WTC11 (cell line): Measurements from ENCODE around the gene ENO2. TPM values are rescaled to one million over a fixed set of nuclear protein-coding genes. Genes with fewer than 3 reads are reported as not detected.

ENCODE experiments used
- ATAC-seq: fragments of 200-7000 bp; cut with Tn5 transposase; 2 replicates; pipeline ENCODE4 v1.10.0; 2021; ENCODE audit warnings: mild to moderate bottlenecking, moderate library complexity
- CTCF ChIA-PET: fragments of 300-600 bp; sonication (Branson Sonifier 250); formaldehyde crosslinking; loops from one replicate; lab custom pipeline; 2021; ENCODE audit warnings: antibody characterized with exemption; lab: Charles Lee
- POLR2A ChIA-PET: fragments of 350-600 bp; sonication (Branson Sonifier 250); formaldehyde crosslinking; loops from one replicate; lab custom pipeline; 2021; ENCODE audit warnings: antibody characterized with exemption; lab: Charles Lee
- DNase-seq: peaks from one replicate; pipeline ENCODE4 v3.0.0; 2021; ENCODE audit warnings: low spot score
- H3K27ac Mint-ChIP-seq: 2 replicates; pipeline ENCODE4 v1.8.0; 2021; ENCODE audit warnings: mixed read lengths
- H3K27me3 Mint-ChIP-seq: 2 replicates; pipeline ENCODE4 v1.8.0; 2021; ENCODE audit warnings: low read depth, mild to moderate bottlenecking, moderate library complexity, mixed read lengths
- H3K36me3 Mint-ChIP-seq: 2 replicates; pipeline ENCODE4 v1.8.0; 2021; ENCODE audit warnings: mixed read lengths
- H3K4me1 Mint-ChIP-seq: 2 replicates; pipeline ENCODE4 v1.8.0; 2022; ENCODE audit warnings: mixed read lengths
- H3K4me3 Mint-ChIP-seq: 2 replicates; pipeline ENCODE4 v1.8.0; 2021; ENCODE audit warnings: mild to moderate bottlenecking, moderate library complexity, mixed read lengths
- H3K9me3 Mint-ChIP-seq: 2 replicates; pipeline ENCODE4 v1.8.0; 2021; ENCODE audit warnings: mixed read lengths
- ETV6 ChIP-seq: sonication (generic); formaldehyde crosslinking; IDR thresholded peaks from 2 replicates; pipeline ENCODE4 v1.8.1; 2022; ENCODE audit warnings: mild to moderate bottlenecking, missing genetic modification reagents
- FOXJ3 ChIP-seq: sonication (generic); formaldehyde crosslinking; IDR thresholded peaks from 2 replicates; pipeline ENCODE4 v1.9.0; 2021; ENCODE audit warnings: missing genetic modification reagents, mild to moderate bottlenecking, borderline replicate concordance
- GABPB1 ChIP-seq: sonication (generic); formaldehyde crosslinking; IDR thresholded peaks from 2 replicates; pipeline ENCODE4 v1.8.1; 2023; ENCODE audit warnings: mild to moderate bottlenecking, missing genetic modification reagents
- JAZF1 ChIP-seq: fragments of 250-450 bp; sonication (Bioruptor Pico); IDR thresholded peaks from 2 replicates; pipeline ENCODE4 v1.9.0; 2021; ENCODE audit warnings: moderate library complexity, mild to moderate bottlenecking, inconsistent platforms
- JUN ChIP-seq: sonication (generic); formaldehyde crosslinking; IDR thresholded peaks from 2 replicates; pipeline ENCODE4 v1.8.0; 2023; ENCODE audit warnings: mild to moderate bottlenecking, missing genetic modification reagents
- KAT7 ChIP-seq: sonication (generic); formaldehyde crosslinking; IDR thresholded peaks from 2 replicates; pipeline ENCODE4 v1.8.1; 2023; ENCODE audit warnings: missing genetic modification reagents, mild to moderate bottlenecking, borderline replicate concordance
- NFATC4 ChIP-seq: fragments of 250-450 bp; sonication (Bioruptor Pico); IDR thresholded peaks from 2 replicates; pipeline ENCODE4 v1.9.0; 2021; ENCODE audit warnings: mild to moderate bottlenecking
- NFYB ChIP-seq: sonication (generic); formaldehyde crosslinking; conservative IDR thresholded peaks from 2 replicates; pipeline ENCODE4 v1.8.0; 2022; ENCODE audit warnings: low read depth, missing genetic modification reagents
- NR1H2 ChIP-seq: sonication (generic); formaldehyde crosslinking; IDR thresholded peaks from 2 replicates; pipeline ENCODE4 v1.9.0; 2021; ENCODE audit warnings: mild to moderate bottlenecking, moderate library complexity, missing genetic modification reagents
- NR2C2 ChIP-seq: sonication (generic); formaldehyde crosslinking; IDR thresholded peaks from 2 replicates; pipeline ENCODE4 v1.8.0; 2022; ENCODE audit warnings: mild to moderate bottlenecking, missing genetic modification reagents
- OVOL2 ChIP-seq: fragments of 250-450 bp; sonication (Bioruptor Pico); IDR thresholded peaks from 2 replicates; pipeline ENCODE4 v1.9.0; 2021; ENCODE audit warnings: mild to moderate bottlenecking, borderline replicate concordance
- RORB ChIP-seq: fragments of 250-450 bp; sonication (Bioruptor Pico); IDR thresholded peaks from 2 replicates; pipeline ENCODE4 v1.9.0; 2021; ENCODE audit warnings: mild to moderate bottlenecking
- SMAD3 ChIP-seq: sonication (generic); formaldehyde crosslinking; IDR thresholded peaks from 2 replicates; pipeline ENCODE4 v1.8.0; 2022; ENCODE audit warnings: missing genetic modification reagents, mild to moderate bottlenecking, borderline replicate concordance
- ZNF416 ChIP-seq: fragments of 250-450 bp; sonication (Bioruptor Pico); IDR thresholded peaks from 2 replicates; pipeline ENCODE4 v1.9.0; 2021; ENCODE audit warnings: mild to moderate bottlenecking, inconsistent platforms
- ZNF423 ChIP-seq: fragments of 250-450 bp; sonication (Bioruptor Pico); IDR thresholded peaks from 2 replicates; pipeline ENCODE4 v2.1.2; 2022; ENCODE audit warnings: mild to moderate bottlenecking, moderate library complexity
- total RNA-seq: library from RNA; stranded (reverse); gene quantifications from 3 replicates; pipeline ENCODE4 v1.2.3, GENCODE V29; 2021
- TF ChIP-seq, protein P1 (sequence below): fragments of 250-450 bp; sonication (Bioruptor Pico); IDR thresholded peaks from 2 replicates; pipeline ENCODE4 v1.9.0; 2021; ENCODE audit warnings: mild to moderate bottlenecking
- TF ChIP-seq, protein P2 (sequence below): fragments of 250-450 bp; sonication (Bioruptor Pico); IDR thresholded peaks from 2 replicates; pipeline ENCODE4 v1.9.0; 2021; ENCODE audit warnings: mild to moderate bottlenecking
- TF ChIP-seq, protein P3 (sequence below): fragments of 250-450 bp; sonication (Bioruptor Pico); IDR thresholded peaks from 2 replicates; pipeline ENCODE4 v1.8.0; 2021; ENCODE audit warnings: mild to moderate bottlenecking
- TF ChIP-seq, protein P4 (sequence below): sonication (generic); formaldehyde crosslinking; IDR thresholded peaks from 2 replicates; pipeline ENCODE4 v1.8.0; 2022; ENCODE audit warnings: mild to moderate bottlenecking, missing genetic modification reagents
- TF ChIP-seq, protein P5 (sequence below): sonication (generic); formaldehyde crosslinking; IDR thresholded peaks from 2 replicates; pipeline ENCODE4 v1.8.1; 2023; ENCODE audit warnings: mild to moderate bottlenecking, missing genetic modification reagents, moderate library complexity
- TF ChIP-seq, protein P6 (sequence below): sonication (generic); formaldehyde crosslinking; conservative IDR thresholded peaks from 2 replicates; pipeline ENCODE4 v1.8.1; 2023; ENCODE audit warnings: mild to moderate bottlenecking, low read depth, missing genetic modification reagents, moderate library complexity
- TF ChIP-seq, protein P7 (sequence below): sonication (generic); formaldehyde crosslinking; IDR thresholded peaks from 2 replicates; pipeline ENCODE4 v1.8.0; 2023; ENCODE audit warnings: missing genetic modification reagents

Gene ENO2
- total RNA-seq, 1 experiment from 2014 or later, result 118 TPM

DNA sequence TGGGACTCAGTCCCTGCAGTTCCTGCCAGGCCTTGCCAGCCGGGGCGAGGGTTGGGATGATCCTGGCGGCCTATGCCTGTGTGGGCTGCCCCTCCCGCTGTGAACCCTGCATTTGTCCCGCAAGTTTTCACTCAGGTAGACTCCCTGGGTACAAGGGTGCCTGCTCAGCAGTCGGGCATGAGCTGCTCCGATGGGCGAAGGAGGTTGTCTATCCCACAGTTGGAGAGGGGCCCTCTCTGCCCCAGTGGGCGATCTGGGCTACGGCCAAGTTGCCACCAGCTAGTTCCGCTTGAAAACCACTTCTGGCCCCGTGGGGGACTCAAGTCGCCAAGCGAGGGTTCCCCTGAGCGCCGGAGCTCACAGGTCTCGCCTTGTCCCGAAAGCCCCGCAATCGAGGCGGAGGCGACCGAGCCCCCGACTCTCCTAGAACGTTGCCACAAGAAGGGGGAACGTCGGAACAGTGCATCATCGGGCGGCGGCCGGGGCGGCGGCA lies 47.4 kb upstream of the ENO2 start:
- Mint-ChIP-seq H3K27ac (peak overlapping the region; percentile 68; the same call in 1 of the 2 replicates), H3K4me1 (peaks cover 57% of the 10 kb centered on the region), H3K9me3 (no peaks in the 10 kb centered on the region), H3K4me3 (peak overlapping the region; percentile 89), H3K36me3 (peaks cover 68% of the 10 kb centered on the region), H3K27me3 (no peaks in the 10 kb centered on the region)
- ATAC-seq (peak; percentile 2), DNase-seq (peak; percentile 32)
- TF ChIP-seq SMAD3 (CRISPR knock-in tag), result no peak
- TF ChIP-seq, protein P1, sequence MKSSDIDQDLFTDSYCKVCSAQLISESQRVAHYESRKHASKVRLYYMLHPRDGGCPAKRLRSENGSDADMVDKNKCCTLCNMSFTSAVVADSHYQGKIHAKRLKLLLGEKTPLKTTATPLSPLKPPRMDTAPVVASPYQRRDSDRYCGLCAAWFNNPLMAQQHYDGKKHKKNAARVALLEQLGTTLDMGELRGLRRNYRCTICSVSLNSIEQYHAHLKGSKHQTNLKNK (CRISPR knock-in tag), result no peak
- peak; percentile 76; the same call in 1 of the 2 replicates for TF ChIP-seq NFATC4 (CRISPR knock-in tag)
- TF ChIP-seq ETV6, result peak; percentile 40; the same call in 1 of the 2 replicates
- TF ChIP-seq, protein P2, sequence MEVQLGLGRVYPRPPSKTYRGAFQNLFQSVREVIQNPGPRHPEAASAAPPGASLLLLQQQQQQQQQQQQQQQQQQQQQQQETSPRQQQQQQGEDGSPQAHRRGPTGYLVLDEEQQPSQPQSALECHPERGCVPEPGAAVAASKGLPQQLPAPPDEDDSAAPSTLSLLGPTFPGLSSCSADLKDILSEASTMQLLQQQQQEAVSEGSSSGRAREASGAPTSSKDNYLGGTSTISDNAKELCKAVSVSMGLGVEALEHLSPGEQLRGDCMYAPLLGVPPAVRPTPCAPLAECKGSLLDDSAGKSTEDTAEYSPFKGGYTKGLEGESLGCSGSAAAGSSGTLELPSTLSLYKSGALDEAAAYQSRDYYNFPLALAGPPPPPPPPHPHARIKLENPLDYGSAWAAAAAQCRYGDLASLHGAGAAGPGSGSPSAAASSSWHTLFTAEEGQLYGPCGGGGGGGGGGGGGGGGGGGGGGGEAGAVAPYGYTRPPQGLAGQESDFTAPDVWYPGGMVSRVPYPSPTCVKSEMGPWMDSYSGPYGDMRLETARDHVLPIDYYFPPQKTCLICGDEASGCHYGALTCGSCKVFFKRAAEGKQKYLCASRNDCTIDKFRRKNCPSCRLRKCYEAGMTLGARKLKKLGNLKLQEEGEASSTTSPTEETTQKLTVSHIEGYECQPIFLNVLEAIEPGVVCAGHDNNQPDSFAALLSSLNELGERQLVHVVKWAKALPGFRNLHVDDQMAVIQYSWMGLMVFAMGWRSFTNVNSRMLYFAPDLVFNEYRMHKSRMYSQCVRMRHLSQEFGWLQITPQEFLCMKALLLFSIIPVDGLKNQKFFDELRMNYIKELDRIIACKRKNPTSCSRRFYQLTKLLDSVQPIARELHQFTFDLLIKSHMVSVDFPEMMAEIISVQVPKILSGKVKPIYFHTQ (CRISPR knock-in tag), result peak; percentile 31; the same call in 1 of the 2 replicates
- TF ChIP-seq NR2C2 (CRISPR knock-in tag), result no peak
- TF ChIP-seq KAT7 (CRISPR knock-in tag), result 0 out of 2 replicates have a peak, but pooled peaks have one; percentile 20
- CTCF ChIA-PET, result interaction anchor here (0.6 to 8.5 kb wide), 9 partner anchors 14 to 183 kb away, joined by 3 to 181 read pairs (median 5); partner anchors contain the start of genes CDCA3, MLF2, RNU7-1 and USP5
- POLR2A ChIA-PET, result interaction anchor here (0.7 to 4.3 kb wide), 8 partner anchors 15 to 97 kb away, joined by 3 to 33 read pairs (median 3); partner anchors contain the start of genes C12orf57, CDCA3, ENO2 and RNU7-1

DNA sequence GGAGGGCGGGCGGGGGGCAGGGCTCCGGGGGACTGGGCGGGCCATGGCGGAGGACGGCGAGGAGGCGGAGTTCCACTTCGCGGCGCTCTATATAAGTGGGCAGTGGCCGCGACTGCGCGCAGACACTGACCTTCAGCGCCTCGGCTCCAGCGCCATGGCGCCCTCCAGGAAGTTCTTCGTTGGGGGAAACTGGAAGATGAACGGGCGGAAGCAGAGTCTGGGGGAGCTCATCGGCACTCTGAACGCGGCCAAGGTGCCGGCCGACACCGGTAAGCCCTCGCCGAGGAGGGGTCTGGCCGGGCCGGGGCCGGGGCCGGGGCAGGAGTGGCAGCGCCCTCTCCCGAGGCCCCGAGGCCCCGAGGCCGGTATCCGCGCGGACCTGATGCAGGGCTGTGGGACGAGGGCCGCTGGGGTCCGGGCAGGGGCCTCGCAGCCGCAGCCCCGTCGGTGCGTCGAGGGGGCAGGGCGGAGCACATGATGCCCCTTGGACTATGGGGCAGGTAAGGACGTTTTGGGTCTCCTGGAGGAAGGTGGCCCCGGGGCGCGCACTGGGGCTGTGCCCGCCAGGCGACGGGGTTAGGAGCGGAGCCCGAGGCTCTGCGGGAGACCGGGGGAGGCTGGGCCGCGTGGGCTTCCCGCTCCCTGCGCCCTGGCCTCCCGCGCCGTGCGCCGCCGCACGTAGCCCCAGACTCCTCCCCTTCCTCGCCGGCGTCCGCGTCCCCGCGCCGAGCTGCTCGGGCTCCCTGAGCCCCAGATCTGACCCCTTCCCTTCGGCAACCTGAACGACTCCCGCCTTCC lies 46.8 kb upstream of the ENO2 start, which contains the start of gene TPI1:
TSS of gene TPI1 (plus strand) at position 119 of the 798 bp plus-strand sequence. CDS start at position 155, 36 bp downstream.
- H3K9me3 Mint-ChIP-seq, result no peaks in the 10 kb centered on the region
- POLR2A ChIA-PET, result interaction anchor here (1.0 to 4.3 kb wide), 11 partner anchors 16 to 114 kb away, joined by 3 to 33 read pairs (median 4); partner anchors contain the start of genes ATN1, C12orf57, CDCA3 and ENO2
- H3K36me3 Mint-ChIP-seq, result peaks cover 64% of the 10 kb centered on the region
- H3K27me3 Mint-ChIP-seq, result no peaks in the 10 kb centered on the region
- H3K4me3 Mint-ChIP-seq, result peak within 1 kb of the TSS; percentile 89
- CTCF ChIA-PET, result interaction anchor here (0.6 to 8.5 kb wide), 13 partner anchors 15 to 238 kb away, joined by 3 to 181 read pairs (median 5); partner anchors contain the start of genes C12orf57, CDCA3, MLF2 and RNU7-1
- H3K4me1 Mint-ChIP-seq, result peaks cover 60% of the 10 kb centered on the region
- peak; percentile 63 for ATAC-seq
- H3K27ac Mint-ChIP-seq, result peak within 1 kb of the TSS; percentile 87
- peak; percentile 79 for DNase-seq
- TF ChIP-seq NFYB (CRISPR knock-in tag), result no peak
- 0 out of 2 replicates have a peak, but pooled peaks have one; percentile 9 for TF ChIP-seq GABPB1 (CRISPR knock-in tag)
- TF ChIP-seq, protein P3, sequence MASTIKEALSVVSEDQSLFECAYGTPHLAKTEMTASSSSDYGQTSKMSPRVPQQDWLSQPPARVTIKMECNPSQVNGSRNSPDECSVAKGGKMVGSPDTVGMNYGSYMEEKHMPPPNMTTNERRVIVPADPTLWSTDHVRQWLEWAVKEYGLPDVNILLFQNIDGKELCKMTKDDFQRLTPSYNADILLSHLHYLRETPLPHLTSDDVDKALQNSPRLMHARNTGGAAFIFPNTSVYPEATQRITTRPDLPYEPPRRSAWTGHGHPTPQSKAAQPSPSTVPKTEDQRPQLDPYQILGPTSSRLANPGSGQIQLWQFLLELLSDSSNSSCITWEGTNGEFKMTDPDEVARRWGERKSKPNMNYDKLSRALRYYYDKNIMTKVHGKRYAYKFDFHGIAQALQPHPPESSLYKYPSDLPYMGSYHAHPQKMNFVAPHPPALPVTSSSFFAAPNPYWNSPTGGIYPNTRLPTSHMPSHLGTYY (CRISPR knock-in tag), result 0 out of 2 replicates have a peak, but pooled peaks have one; percentile 42
- TF ChIP-seq, protein P4, sequence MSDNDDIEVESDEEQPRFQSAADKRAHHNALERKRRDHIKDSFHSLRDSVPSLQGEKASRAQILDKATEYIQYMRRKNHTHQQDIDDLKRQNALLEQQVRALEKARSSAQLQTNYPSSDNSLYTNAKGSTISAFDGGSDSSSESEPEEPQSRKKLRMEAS (CRISPR knock-in tag), result peak; percentile 53; the same call in 1 of the 2 replicates
- no peak for TF ChIP-seq ZNF423 (CRISPR knock-in tag)
- peak; percentile 24; the same call in 1 of the 2 replicates for TF ChIP-seq JUN (CRISPR knock-in tag)
- TF ChIP-seq ZNF416 (CRISPR knock-in tag), result 0 out of 2 replicates have a peak, but pooled peaks have one; percentile 10
- TF ChIP-seq, protein P5, sequence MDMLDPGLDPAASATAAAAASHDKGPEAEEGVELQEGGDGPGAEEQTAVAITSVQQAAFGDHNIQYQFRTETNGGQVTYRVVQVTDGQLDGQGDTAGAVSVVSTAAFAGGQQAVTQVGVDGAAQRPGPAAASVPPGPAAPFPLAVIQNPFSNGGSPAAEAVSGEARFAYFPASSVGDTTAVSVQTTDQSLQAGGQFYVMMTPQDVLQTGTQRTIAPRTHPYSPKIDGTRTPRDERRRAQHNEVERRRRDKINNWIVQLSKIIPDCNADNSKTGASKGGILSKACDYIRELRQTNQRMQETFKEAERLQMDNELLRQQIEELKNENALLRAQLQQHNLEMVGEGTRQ (CRISPR knock-in tag), result peak; percentile 58
- no peak for TF ChIP-seq FOXJ3
- TF ChIP-seq, protein P6, sequence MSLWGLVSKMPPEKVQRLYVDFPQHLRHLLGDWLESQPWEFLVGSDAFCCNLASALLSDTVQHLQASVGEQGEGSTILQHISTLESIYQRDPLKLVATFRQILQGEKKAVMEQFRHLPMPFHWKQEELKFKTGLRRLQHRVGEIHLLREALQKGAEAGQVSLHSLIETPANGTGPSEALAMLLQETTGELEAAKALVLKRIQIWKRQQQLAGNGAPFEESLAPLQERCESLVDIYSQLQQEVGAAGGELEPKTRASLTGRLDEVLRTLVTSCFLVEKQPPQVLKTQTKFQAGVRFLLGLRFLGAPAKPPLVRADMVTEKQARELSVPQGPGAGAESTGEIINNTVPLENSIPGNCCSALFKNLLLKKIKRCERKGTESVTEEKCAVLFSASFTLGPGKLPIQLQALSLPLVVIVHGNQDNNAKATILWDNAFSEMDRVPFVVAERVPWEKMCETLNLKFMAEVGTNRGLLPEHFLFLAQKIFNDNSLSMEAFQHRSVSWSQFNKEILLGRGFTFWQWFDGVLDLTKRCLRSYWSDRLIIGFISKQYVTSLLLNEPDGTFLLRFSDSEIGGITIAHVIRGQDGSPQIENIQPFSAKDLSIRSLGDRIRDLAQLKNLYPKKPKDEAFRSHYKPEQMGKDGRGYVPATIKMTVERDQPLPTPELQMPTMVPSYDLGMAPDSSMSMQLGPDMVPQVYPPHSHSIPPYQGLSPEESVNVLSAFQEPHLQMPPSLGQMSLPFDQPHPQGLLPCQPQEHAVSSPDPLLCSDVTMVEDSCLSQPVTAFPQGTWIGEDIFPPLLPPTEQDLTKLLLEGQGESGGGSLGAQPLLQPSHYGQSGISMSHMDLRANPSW (CRISPR knock-in tag), result no peak
- TF ChIP-seq, protein P7, sequence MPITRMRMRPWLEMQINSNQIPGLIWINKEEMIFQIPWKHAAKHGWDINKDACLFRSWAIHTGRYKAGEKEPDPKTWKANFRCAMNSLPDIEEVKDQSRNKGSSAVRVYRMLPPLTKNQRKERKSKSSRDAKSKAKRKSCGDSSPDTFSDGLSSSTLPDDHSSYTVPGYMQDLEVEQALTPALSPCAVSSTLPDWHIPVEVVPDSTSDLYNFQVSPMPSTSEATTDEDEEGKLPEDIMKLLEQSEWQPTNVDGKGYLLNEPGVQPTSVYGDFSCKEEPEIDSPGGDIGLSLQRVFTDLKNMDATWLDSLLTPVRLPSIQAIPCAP (CRISPR knock-in tag), result no peak
- 0 out of 2 replicates have a peak, but pooled peaks have one; percentile 31 for TF ChIP-seq OVOL2 (CRISPR knock-in tag)
- no peak for TF ChIP-seq NR1H2 (CRISPR knock-in tag)
- TF ChIP-seq RORB (CRISPR knock-in tag), result no peak; the same call in 1 of the 2 replicates
- no peak for TF ChIP-seq JAZF1 (CRISPR knock-in tag)
